Spinal cord (tissue), 10 donors: ENCODE measurements around the gene SPEG. TPM values are rescaled to one million over a fixed set of nuclear protein-coding genes. Genes with fewer than 3 reads are reported as not detected.

ENCODE experiments used
- DNase-seq, 6 donors: peaks; one replicate each; pipeline versions ENCODE4 v3.0.0 to v3.0.0-alpha.2; 2013 to 2015; ENCODE audit warnings: low spot score in 6 of 6, low read depth in 4 of 6
- H3K27ac ChIP-seq: one replicate; pipeline ENCODE4 v1.5.1; 2013; ENCODE audit warnings: low read depth, low read length, control low read depth
- H3K27me3 ChIP-seq: one replicate; pipeline ENCODE4 v1.6.1; 2013; ENCODE audit warnings: low read length; ENCODE audit not compliant: control insufficient read depth, insufficient read depth
- H3K36me3 ChIP-seq: one replicate; pipeline ENCODE4 v1.6.1; 2013; ENCODE audit warnings: low read length; ENCODE audit not compliant: control insufficient read depth, insufficient read depth
- H3K4me1 ChIP-seq: one replicate; pipeline ENCODE4 v1.6.1; 2013; ENCODE audit warnings: low read length; ENCODE audit not compliant: control insufficient read depth, insufficient read depth
- H3K4me3 ChIP-seq: one replicate; pipeline ENCODE4 v1.5.1; 2013; ENCODE audit warnings: low read depth, low read length, control low read depth
- H3K9me3 ChIP-seq: one replicate; pipeline ENCODE4 v1.6.1; 2013; ENCODE audit warnings: low read length; ENCODE audit not compliant: control insufficient read depth, insufficient read depth
- WGBS: methylation state at CpG from one replicate; pipeline ENCODE4 v1.1.5; 2013; ENCODE audit warnings: missing lambda C conversion rate; ENCODE audit not compliant: insufficient coverage; 5-methylcytosine and 5-hydroxymethylcytosine counted together
- polyA plus RNA-seq, 2 donors: library from polyadenylated mRNA; unstranded; fragments of 120-200 nt; gene quantifications; one replicate each; pipeline ENCODE4 v1.2.1, GENCODE V29; 2013; ENCODE audit not compliant: insufficient read length in 2 of 2
- total RNA-seq, 2 donors: library from RNA; depleted of rRNA in 1 of 2; stranded (reverse); fragments of 120-200 nt in 1 of 2; fragments of >200 nt in 1 of 2; gene quantifications; one replicate each; pipeline versions ENCODE4 v1.2.3 to v1.2.4, GENCODE V29; 2013 to 2014
- donor health status: healthy.

The SPEG gene
- total and polyA plus RNA-seq, 4 donors = 12.2 to 84.2 (median 46.0) TPM

- Histone ChIP-seq H3K27me3 (peaks cover 24% of the 10 kb centered on the region), H3K4me3 (no peak overlapping the region), H3K9me3 (no peaks in the 10 kb centered on the region), H3K27ac (no peak overlapping the region), H3K36me3 (peaks cover 56% of the 10 kb centered on the region), H3K4me1 (peaks cover 12% of the 10 kb centered on the region)
- 93% methylated on average over 5 of the region's 10 CpGs for WGBS
- no peak for DNase-seq
Observed at GRCh38 chr2:219490600-219491130, 56.0 kb downstream of the SPEG start.

- H3K36me3 ChIP-seq = peaks cover 55% of the 10 kb centered on the region
- peak in 2 of 6 donors; percentile 35 to 39 for DNase-seq
- 66% methylated on average over 11 of the region's 14 CpGs for WGBS
Observed at GRCh38 chr2:219491278-219491963, 56.8 kb downstream of the SPEG start.

DNA sequence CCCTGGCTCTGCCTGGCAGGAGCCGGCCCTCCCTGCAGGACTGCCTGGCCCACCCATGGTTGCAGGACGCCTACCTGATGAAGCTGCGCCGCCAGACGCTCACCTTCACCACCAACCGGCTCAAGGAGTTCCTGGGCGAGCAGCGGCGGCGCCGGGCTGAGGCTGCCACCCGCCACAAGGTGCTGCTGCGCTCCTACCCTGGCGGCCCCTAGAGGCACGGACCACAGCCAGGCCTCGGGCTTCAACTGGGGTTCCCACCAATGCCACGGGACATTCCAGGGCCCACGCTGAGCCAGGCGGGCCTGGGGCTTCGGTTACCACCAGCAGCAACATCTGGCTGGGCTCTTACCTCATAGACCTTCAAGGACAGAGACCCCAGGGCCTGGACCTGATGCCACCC is 57.9 kb downstream of the SPEG start:
- DNase-seq = no peak
- Histone ChIP-seq H3K9me3 (no peaks in the 10 kb centered on the region), H3K27me3 (peaks cover 33% of the 10 kb centered on the region), H3K4me1 (peaks cover 25% of the 10 kb centered on the region), H3K4me3 (no peak overlapping the region), H3K27ac (no peak overlapping the region), H3K36me3 (peaks cover 50% of the 10 kb centered on the region)
- 64% methylated on average over 20 of the region's 20 CpGs for WGBS

More at GRCh38 chr2:219491278-219491963, 56.8 kb downstream of the SPEG start:
- Histone ChIP-seq H3K4me3 (no peak overlapping the region), H3K27me3 (peaks cover 24% of the 10 kb centered on the region), H3K27ac (no peak overlapping the region), H3K4me1 (peaks cover 15% of the 10 kb centered on the region), H3K9me3 (no peaks in the 10 kb centered on the region)

GRCh38 chr2:219493086-219493485 is 58.4 kb downstream of the SPEG start:
- no peak overlapping the region for H3K27ac ChIP-seq
- no peak overlapping the region for H3K4me3 ChIP-seq
- H3K27me3 ChIP-seq = peaks cover 39% of the 10 kb centered on the region
- H3K36me3 ChIP-seq = peaks cover 48% of the 10 kb centered on the region
- WGBS = 98% methylated on average over 5 of the region's 5 CpGs
- peaks cover 30% of the 10 kb centered on the region for H3K4me1 ChIP-seq
- no peak for DNase-seq
- H3K9me3 ChIP-seq = no peaks in the 10 kb centered on the region

DNA sequence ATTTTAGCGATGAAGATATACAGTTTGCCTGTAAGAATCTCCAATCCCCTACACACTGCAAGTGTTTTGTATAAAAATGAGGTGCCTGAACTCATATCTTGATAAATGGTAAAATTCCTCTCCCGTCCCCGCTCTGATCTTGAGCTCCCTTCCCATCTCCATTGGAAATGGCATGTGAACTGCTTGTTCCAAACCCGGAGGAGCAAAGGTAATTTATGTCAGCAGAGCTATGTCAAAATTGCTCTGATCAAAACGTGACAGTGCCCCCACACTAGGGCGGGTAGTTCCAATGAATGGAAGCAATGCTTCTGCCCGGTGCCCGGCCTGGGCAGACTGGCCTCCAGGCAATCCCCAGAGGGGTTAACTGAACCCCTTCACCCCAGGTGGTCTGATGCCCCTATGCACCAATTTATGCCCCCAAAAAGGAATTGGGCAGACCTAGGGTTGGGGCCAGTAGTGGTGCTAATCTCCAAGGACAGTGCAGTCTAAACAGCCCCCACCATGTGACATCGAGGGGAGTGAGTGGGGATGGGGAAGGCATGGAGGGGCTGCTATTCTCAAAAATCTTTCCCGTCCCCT is 60.4 kb downstream of the SPEG start:
- no peak for DNase-seq
- H3K27ac ChIP-seq = no peak overlapping the region
- H3K4me1 ChIP-seq = peaks cover 36% of the 10 kb centered on the region
- 20% methylated on average over 3 of the region's 10 CpGs for WGBS
- H3K27me3 ChIP-seq = peaks cover 43% of the 10 kb centered on the region
- no peaks in the 10 kb centered on the region for H3K9me3 ChIP-seq
- H3K36me3 ChIP-seq = peaks cover 29% of the 10 kb centered on the region
- H3K4me3 ChIP-seq = no peak overlapping the region

DNA sequence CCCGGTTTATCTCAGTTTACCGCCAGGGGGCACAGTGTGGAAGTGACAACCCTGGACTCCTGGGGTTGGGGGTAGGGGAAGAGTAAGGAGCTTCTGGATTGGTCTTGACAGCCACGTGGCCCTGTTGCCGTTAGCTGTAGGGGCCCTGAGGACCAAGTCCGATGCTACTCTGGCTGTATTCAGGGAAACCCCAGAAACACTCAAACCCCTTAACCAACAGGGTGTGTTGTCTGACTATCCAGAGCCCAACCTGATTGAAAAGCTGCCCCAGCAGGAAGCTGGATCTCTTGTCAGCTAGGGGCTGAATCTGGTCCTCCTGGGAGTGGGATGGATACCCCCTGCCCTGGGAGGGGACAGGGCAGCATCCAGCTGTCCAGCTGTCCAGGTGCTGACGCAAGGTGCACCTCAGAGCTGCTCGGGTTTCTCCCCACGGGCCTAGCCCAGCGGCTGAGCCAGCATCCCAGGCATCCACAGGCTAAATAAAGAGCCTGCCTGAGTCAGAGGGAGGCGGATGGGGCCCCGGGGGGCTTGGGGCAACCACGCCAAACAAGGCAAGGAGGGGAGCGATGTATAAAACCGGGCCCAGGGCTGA is 61.0 kb downstream of the SPEG start:
- peaks cover 43% of the 10 kb centered on the region for H3K27me3 ChIP-seq
- H3K36me3 ChIP-seq = peaks cover 23% of the 10 kb centered on the region
- 28% methylated on average over 11 of the region's 14 CpGs for WGBS
- no peak overlapping the region for H3K27ac ChIP-seq
- no peaks in the 10 kb centered on the region for H3K9me3 ChIP-seq
- H3K4me3 ChIP-seq = no peak overlapping the region
- DNase-seq = peak in 2 of 6 donors; percentile 83 to 84
- peaks cover 36% of the 10 kb centered on the region for H3K4me1 ChIP-seq

DNA sequence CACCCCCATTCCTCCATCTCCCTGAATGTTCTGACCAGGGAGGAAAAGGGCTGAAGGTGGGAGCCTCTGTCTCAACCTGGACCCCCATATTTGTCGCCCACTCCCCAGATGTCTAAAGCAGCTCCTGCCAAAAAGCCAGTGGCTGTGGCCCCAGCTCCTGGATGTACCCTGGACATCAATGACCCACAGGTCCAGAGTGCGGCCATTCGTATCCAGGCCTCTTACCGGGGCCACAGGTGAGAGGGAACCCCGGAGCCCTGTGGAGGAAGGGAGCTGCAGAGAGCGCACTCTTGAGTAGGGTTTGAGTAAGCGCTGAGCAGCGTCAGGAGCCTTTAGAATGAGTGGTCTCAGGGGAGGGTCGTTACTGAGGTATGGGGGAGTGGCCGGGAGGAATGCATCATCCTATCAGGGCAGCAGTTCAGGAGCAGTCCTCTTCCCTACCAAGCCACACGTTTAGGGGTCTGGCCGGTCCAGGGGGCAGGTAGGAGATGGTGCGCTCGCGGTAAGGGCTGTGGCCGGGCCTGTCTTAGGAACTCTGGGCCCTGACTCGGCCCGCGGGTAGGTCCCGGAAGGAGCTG is 61.7 kb downstream of the SPEG start:
- Histone ChIP-seq H3K27me3 (peaks cover 43% of the 10 kb centered on the region), H3K27ac (no peak overlapping the region), H3K4me1 (peaks cover 36% of the 10 kb centered on the region), H3K9me3 (no peaks in the 10 kb centered on the region), H3K36me3 (peaks cover 19% of the 10 kb centered on the region), H3K4me3 (no peak overlapping the region)
- WGBS = 15% methylated on average over 17 of the region's 20 CpGs
- DNase-seq = peak in 1 of 6 donors; percentile 40

DNA sequence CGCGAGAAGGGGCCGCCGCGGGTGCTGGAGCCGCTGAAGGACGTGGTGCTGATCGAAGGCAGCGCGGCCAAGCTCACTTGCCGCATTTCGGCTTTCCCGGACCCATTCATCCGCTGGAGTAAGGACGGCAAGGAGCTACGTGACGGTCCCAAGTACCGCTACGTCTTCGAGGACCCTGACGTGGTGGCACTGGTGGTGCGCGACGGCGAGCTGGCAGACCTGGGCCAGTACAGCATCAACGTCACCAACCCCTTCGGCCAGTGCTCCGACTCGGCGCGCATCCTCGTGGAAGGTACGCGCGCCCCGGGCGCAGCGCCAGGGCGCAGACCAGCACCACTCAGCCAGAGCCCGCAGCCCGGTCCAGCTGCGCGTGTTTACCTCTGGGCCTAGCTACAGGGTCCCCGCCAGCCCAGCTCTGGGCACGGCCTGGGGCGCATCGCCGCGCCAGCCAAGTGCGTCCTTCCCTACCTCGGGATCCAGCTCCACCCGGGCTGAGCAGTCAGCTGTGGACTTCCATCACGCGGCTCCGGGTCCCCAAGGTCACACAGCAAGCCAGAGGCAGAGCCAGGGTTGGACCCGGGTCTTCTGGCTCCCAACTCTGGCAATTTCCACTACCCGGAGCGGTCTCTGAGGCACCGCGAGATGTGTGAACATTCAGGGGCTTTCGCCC is 62.3 kb downstream of the SPEG start:
- Histone ChIP-seq H3K4me1 (peaks cover 33% of the 10 kb centered on the region), H3K27me3 (peaks cover 43% of the 10 kb centered on the region), H3K36me3 (peaks cover 16% of the 10 kb centered on the region), H3K9me3 (no peaks in the 10 kb centered on the region), H3K4me3 (no peak overlapping the region), H3K27ac (no peak overlapping the region)
- DNase-seq = peak in 2 of 6 donors; percentile 29 to 30
- WGBS = 9% methylated on average over 61 of the region's 61 CpGs
